PC-9 (cell line): ENCODE results near the gene ZNF267. TPM values are rescaled to one million over a fixed set of nuclear protein-coding genes. Genes with fewer than 3 reads are reported as not detected.
"Not testable (repeated sequence)": the region's sequence is repeated elsewhere in the genome, so short reads cannot be mapped to it uniquely, and the experiment has no call there.

ENCODE experiments used
- BruUV-seq: library from RNA; stranded (reverse); fragments of 400-500 nt; replicated peaks from 2 replicates; lab custom pipeline; 2021; lab: Mats Ljungman, UMichigan
- CTCF ChIA-PET: fragments of 300-600 bp; sonication (Branson Sonifier 250); formaldehyde crosslinking; loops from one replicate; lab custom pipeline; 2022; ENCODE audit warnings: antibody characterized with exemption; lab: Charles Lee
- POLR2A ChIA-PET: fragments of 300-600 bp; sonication (Branson Sonifier 250); formaldehyde crosslinking; loops from one replicate; lab custom pipeline; 2022; ENCODE audit warnings: antibody characterized with exemption; ENCODE audit not compliant: unreplicated experiment; lab: Charles Lee
- DNase-seq, 2 experiments: peaks; one replicate each; pipeline versions ENCODE4 v3.0.0 to v3.0.0-alpha.2; 2015 to 2022; ENCODE audit warnings: mixed read lengths in 1 of 2
- H2AFZ ChIP-seq: fragments of 200-600 bp; sonication (generic); 2 replicates; pipeline ENCODE4 v1.8.1; 2017; ENCODE audit warnings: antibody characterized with exemption
- H3F3A ChIP-seq: fragments of 200-600 bp; sonication (generic); 2 replicates; pipeline ENCODE4 v1.8.1; 2017; ENCODE audit warnings: antibody characterized with exemption, mild to moderate bottlenecking, low read depth; ENCODE audit not compliant: insufficient read depth
- H3K27ac ChIP-seq: fragments of 200-600 bp; sonication (generic); 2 replicates; pipeline ENCODE4 v1.6.1; 2016; ENCODE audit warnings: mixed run types
- H3K27me3 ChIP-seq: fragments of 200-600 bp; sonication (generic); 2 replicates; pipeline ENCODE4 v1.6.1; 2016; ENCODE audit warnings: low read depth, mixed run types; ENCODE audit not compliant: insufficient read depth
- H3K36me3 ChIP-seq: fragments of 200-600 bp; sonication (generic); 2 replicates; pipeline ENCODE4 v1.6.1; 2016; ENCODE audit warnings: low read depth, mixed run types
- H3K4me1 ChIP-seq: fragments of 200-600 bp; sonication (generic); replicated peaks from 2 replicates; pipeline ENCODE4 v1.6.1; 2016; ENCODE audit warnings: mixed run types; ENCODE audit not compliant: insufficient read depth
- H3K4me2 ChIP-seq: fragments of 200-600 bp; sonication (generic); 2 replicates; pipeline ENCODE4 v1.6.1; 2017; ENCODE audit warnings: mixed run types
- H3K4me3 ChIP-seq: fragments of 200-600 bp; sonication (generic); 2 replicates; pipeline ENCODE4 v1.6.1; 2016; ENCODE audit warnings: mixed run types
- H3K79me2 ChIP-seq: fragments of 200-600 bp; sonication (generic); 2 replicates; pipeline ENCODE4 v1.6.1; 2017; ENCODE audit warnings: low read depth, mixed run types
- H3K9me2 ChIP-seq: fragments of 200-600 bp; sonication (generic); 2 replicates; pipeline ENCODE4 v1.8.1; 2017; ENCODE audit warnings: mild to moderate bottlenecking; ENCODE audit not compliant: insufficient read depth
- H3K9me3 ChIP-seq: fragments of 200-600 bp; sonication (generic); 2 replicates; pipeline ENCODE4 v1.8.1; 2016; ENCODE audit warnings: low read depth; ENCODE audit not compliant: insufficient read depth
- H4K20me1 ChIP-seq: fragments of 200-600 bp; sonication (generic); 2 replicates; pipeline ENCODE4 v1.8.1; 2017; ENCODE audit not compliant: insufficient read depth
- CTCF ChIP-seq: fragments of 200-600 bp; sonication (generic); conservative IDR thresholded peaks from 2 replicates; pipeline ENCODE4 v1.6.1; 2017; ENCODE audit warnings: mixed run types, antibody characterized with exemption, mild to moderate bottlenecking, moderate library complexity
- intact Hi-C: fragments of 100-400 bp; cut with micrococcal nuclease; formaldehyde crosslinking; loops from one replicate; pipeline ENCODE4 v1.10.0; 2022; ENCODE audit not compliant: unreplicated experiment
- total RNA-seq: library from RNA; stranded (reverse); gene quantifications from 2 replicates; pipeline ENCODE4 v1.2.3, GENCODE V29; 2021

ZNF267 gene
- total RNA-seq, 1 experiment from 2014 or later, result 12.4 TPM

- H3K9me3 ChIP-seq, H3K27ac ChIP-seq, H3K4me2 ChIP-seq, H3K27me3 ChIP-seq, H2AFZ ChIP-seq, H3K9me2 ChIP-seq, intact Hi-C loops, H3F3A ChIP-seq, POLR2A ChIA-PET, BruUV-seq, H3K79me2 ChIP-seq, CTCF ChIA-PET, DNase-seq, H4K20me1 ChIP-seq, H3K4me3 ChIP-seq, H3K4me1 ChIP-seq, H3K36me3 ChIP-seq: not testable (repeated sequence)
- TF ChIP-seq CTCF, result peak; percentile 43; the same call in 1 of the 2 replicates
Measured at GRCh38 chr16:31956221-31956620, 82.6 kb downstream of the ZNF267 start.

- H3K9me2 ChIP-seq, CTCF ChIA-PET, H3K27me3 ChIP-seq, H3K36me3 ChIP-seq, H3K27ac ChIP-seq, DNase-seq, H3K4me3 ChIP-seq, intact Hi-C loops, H3K4me1 ChIP-seq, H3K4me2 ChIP-seq, H2AFZ ChIP-seq, POLR2A ChIA-PET, H3K9me3 ChIP-seq, H3K79me2 ChIP-seq, H3F3A ChIP-seq, BruUV-seq, H4K20me1 ChIP-seq: not testable (repeated sequence)
Measured at GRCh38 chr16:31960186-31960910, 86.7 kb downstream of the ZNF267 start.
